Calu3 (cell line): Measurements from ENCODE around the gene NECAP2. TPM values are rescaled to one million over a fixed set of nuclear protein-coding genes. Genes with fewer than 3 reads are reported as not detected.
"Not testable (repeated sequence)": the region's sequence is repeated elsewhere in the genome, so short reads cannot be mapped to it uniquely, and the experiment has no call there.

Experiments used
- BruUV-seq: library from RNA; stranded (reverse); fragments of 400-500 nt; replicated peaks from 2 replicates; lab custom pipeline; 2021; lab: Mats Ljungman, UMichigan
- CTCF ChIA-PET: fragments of 300-600 bp; sonication (Branson Sonifier 250); formaldehyde crosslinking; loops from one replicate; lab custom pipeline; 2022; ENCODE audit warnings: antibody characterized with exemption; lab: Charles Lee
- DNase-seq: peaks from one replicate; pipeline ENCODE4 v3.0.0; 2022
- H3K27ac Mint-ChIP-seq: one replicate; pipeline ENCODE4 v1.8.0; 2022; ENCODE audit warnings: mixed read lengths; ENCODE audit not compliant: unreplicated experiment
- H3K27me3 Mint-ChIP-seq: one replicate; pipeline ENCODE4 v1.8.0; 2022; ENCODE audit warnings: mixed read lengths; ENCODE audit not compliant: unreplicated experiment
- H3K36me3 Mint-ChIP-seq: one replicate; pipeline ENCODE4 v1.8.0; 2022; ENCODE audit warnings: mild to moderate bottlenecking, moderate library complexity, mixed read lengths; ENCODE audit not compliant: insufficient read depth, unreplicated experiment
- H3K4me1 Mint-ChIP-seq: one replicate; pipeline ENCODE4 v1.8.0; 2022; ENCODE audit warnings: mild to moderate bottlenecking, low read depth, mixed read lengths; ENCODE audit not compliant: unreplicated experiment
- H3K4me3 Mint-ChIP-seq: one replicate; pipeline ENCODE4 v1.8.0; 2022; ENCODE audit warnings: mild to moderate bottlenecking, low read depth, moderate library complexity, mixed read lengths; ENCODE audit not compliant: unreplicated experiment
- H3K9me3 Mint-ChIP-seq: one replicate; pipeline ENCODE4 v1.8.0; 2022; ENCODE audit warnings: low read depth, mixed read lengths; ENCODE audit not compliant: unreplicated experiment
- CTCF ChIP-seq: fragments of 200-600 bp; IDR thresholded peaks from one replicate; pipeline ENCODE4 v1.8.0; 2022; ENCODE audit warnings: antibody characterized with exemption; ENCODE audit not compliant: unreplicated experiment
- intact Hi-C: fragments of 100-400 bp; cut with micrococcal nuclease; formaldehyde crosslinking; loops from one replicate; pipeline ENCODE4 v1.10.0; 2022; ENCODE audit not compliant: unreplicated experiment
- total RNA-seq: library from RNA; stranded (reverse); gene quantifications from 2 replicates; pipeline ENCODE4 v1.2.3, GENCODE V29; 2022

Gene NECAP2
- total RNA-seq, 1 experiment from 2014 or later: 28.1 TPM

GRCh38 chr1:16449666-16450065, 9.1 kb downstream of the NECAP2 start:
- Mint-ChIP-seq H3K27me3 (no peaks in the 10 kb centered on the region), H3K9me3 (no peaks in the 10 kb centered on the region), H3K36me3 (peaks cover 19% of the 10 kb centered on the region), H3K4me3 (no peak overlapping the region), H3K27ac (no peak overlapping the region), H3K4me1 (no peaks in the 10 kb centered on the region)
- no peak for TF ChIP-seq CTCF
- CTCF ChIA-PET: interaction anchor here (0.5 kb wide), 1 partner anchor 1705 kb away, joined by 5 read pairs; no protein-coding TSS in a partner anchor
- intact Hi-C loops: no loop called here
- DNase-seq: no peak
- BruUV-seq: no TSS peak

- intact Hi-C loops: no loop called here
- CTCF ChIA-PET: no interaction called here
- no TSS peak for BruUV-seq
- H3K27ac Mint-ChIP-seq: no peak overlapping the region
- no peaks in the 10 kb centered on the region for H3K4me1 Mint-ChIP-seq
- no peaks in the 10 kb centered on the region for H3K9me3 Mint-ChIP-seq
- no peak for DNase-seq
- TF ChIP-seq CTCF: no peak
- peaks cover 22% of the 10 kb centered on the region for H3K36me3 Mint-ChIP-seq
- H3K4me3 Mint-ChIP-seq: no peak overlapping the region
- H3K27me3 Mint-ChIP-seq: no peaks in the 10 kb centered on the region
Observed at GRCh38 chr1:16450863-16451481, 10.4 kb downstream of the NECAP2 start.

- H3K27ac Mint-ChIP-seq: no peak overlapping the region
- no peak for TF ChIP-seq CTCF
Observed at GRCh38 chr1:16451841-16452528, 11.5 kb downstream of the NECAP2 start.

GRCh38 chr1:16454909-16455308, 14.4 kb downstream of the NECAP2 start:
- CTCF ChIA-PET, H3K4me1 Mint-ChIP-seq, H3K27me3 Mint-ChIP-seq, H3K9me3 Mint-ChIP-seq, BruUV-seq, DNase-seq, H3K27ac Mint-ChIP-seq, intact Hi-C loops, H3K4me3 Mint-ChIP-seq: not testable (repeated sequence)
- peaks cover 30% of the 10 kb centered on the region for H3K36me3 Mint-ChIP-seq

More at GRCh38 chr1:16451841-16452528, 11.5 kb downstream of the NECAP2 start:
- intact Hi-C loops: no loop called here
- Mint-ChIP-seq H3K4me3 (no peak overlapping the region), H3K27me3 (no peaks in the 10 kb centered on the region), H3K9me3 (no peaks in the 10 kb centered on the region), H3K4me1 (no peaks in the 10 kb centered on the region), H3K36me3 (peaks cover 27% of the 10 kb centered on the region)
- no peak for DNase-seq
- BruUV-seq: no TSS peak
- CTCF ChIA-PET: no interaction called here

GRCh38 chr1:16456151-16456550, 15.6 kb downstream of the NECAP2 start:
- H3K4me3 Mint-ChIP-seq, H3K27ac Mint-ChIP-seq, BruUV-seq, DNase-seq, H3K4me1 Mint-ChIP-seq, H3K9me3 Mint-ChIP-seq, H3K27me3 Mint-ChIP-seq, intact Hi-C loops: not testable (repeated sequence)
- peaks cover 31% of the 10 kb centered on the region for H3K36me3 Mint-ChIP-seq
- CTCF ChIA-PET: interaction anchor here (0.7 kb wide), 1 partner anchor 16 kb away, joined by 4 read pairs; the partner anchor contains the start of gene NECAP2
